IPS-15b (cell line): ENCODE results near the gene NCS1.

Source experiments
- H3K27me3 ChIP-seq: one replicate; pipeline ENCODE4 v1.6.1; 2013; ENCODE audit warnings: low read length; ENCODE audit not compliant: control insufficient read depth, insufficient read depth
- H3K36me3 ChIP-seq: one replicate; pipeline ENCODE4 v1.6.1; 2013; ENCODE audit warnings: low read length; ENCODE audit not compliant: control insufficient read depth, insufficient read depth
- H3K4me1 ChIP-seq: one replicate; pipeline ENCODE4 v1.6.1; 2013; ENCODE audit warnings: mild to moderate bottlenecking, low read length; ENCODE audit not compliant: control insufficient read depth, insufficient read depth
- H3K4me3 ChIP-seq: one replicate; pipeline ENCODE4 v1.5.1; 2013; ENCODE audit warnings: low read depth, low read length
- H3K9ac ChIP-seq: one replicate; pipeline ENCODE4 v1.6.1; 2013; ENCODE audit warnings: low read depth, mild to moderate bottlenecking, low read length
- H3K9me3 ChIP-seq: one replicate; pipeline ENCODE4 v1.6.1; 2013; ENCODE audit warnings: mild to moderate bottlenecking, low read length; ENCODE audit not compliant: control insufficient read depth, insufficient read depth

The NCS1 gene

GRCh38 chr9:130191068-130191748 is 19.0 kb downstream of the NCS1 start:
- H3K9me3 ChIP-seq = no peaks in the 10 kb centered on the region
- H3K36me3 ChIP-seq = peaks cover 3% of the 10 kb centered on the region
- no peak overlapping the region for H3K4me3 ChIP-seq
- no peak overlapping the region for H3K9ac ChIP-seq
- no peaks in the 10 kb centered on the region for H3K27me3 ChIP-seq
- peaks cover 6% of the 10 kb centered on the region for H3K4me1 ChIP-seq

- no peaks in the 10 kb centered on the region for H3K9me3 ChIP-seq
- no peaks in the 10 kb centered on the region for H3K27me3 ChIP-seq
- peaks cover 2% of the 10 kb centered on the region for H3K4me1 ChIP-seq
- H3K4me3 ChIP-seq = no peak overlapping the region
- peaks cover 2% of the 10 kb centered on the region for H3K36me3 ChIP-seq
- no peak overlapping the region for H3K9ac ChIP-seq
Measured at GRCh38 chr9:130191749-130192120, 19.5 kb downstream of the NCS1 start.

- peak overlapping the region; percentile 24 for H3K9ac ChIP-seq
- H3K4me3 ChIP-seq = no peak overlapping the region
- no peaks in the 10 kb centered on the region for H3K27me3 ChIP-seq
- H3K36me3 ChIP-seq = peaks cover 6% of the 10 kb centered on the region
- no peaks in the 10 kb centered on the region for H3K9me3 ChIP-seq
- peaks cover 2% of the 10 kb centered on the region for H3K4me1 ChIP-seq
Measured at GRCh38 chr9:130192382-130192999, 20.3 kb downstream of the NCS1 start.

GRCh38 chr9:130193103-130193502 is 20.9 kb downstream of the NCS1 start:
- Histone ChIP-seq H3K9me3 (no peaks in the 10 kb centered on the region), H3K27me3 (no peaks in the 10 kb centered on the region), H3K4me1 (peaks cover 2% of the 10 kb centered on the region), H3K4me3 (no peak overlapping the region), H3K9ac (no peak overlapping the region), H3K36me3 (peaks cover 6% of the 10 kb centered on the region)

- no peak overlapping the region for H3K9ac ChIP-seq
- H3K36me3 ChIP-seq = peaks cover 6% of the 10 kb centered on the region
- peaks cover 2% of the 10 kb centered on the region for H3K4me1 ChIP-seq
- H3K4me3 ChIP-seq = no peak overlapping the region
- H3K9me3 ChIP-seq = no peaks in the 10 kb centered on the region
- H3K27me3 ChIP-seq = no peaks in the 10 kb centered on the region
Measured at GRCh38 chr9:130193531-130194377, 21.6 kb downstream of the NCS1 start.

GRCh38 chr9:130194378-130194932 is 22.3 kb downstream of the NCS1 start:
- Histone ChIP-seq H3K36me3 (peaks cover 6% of the 10 kb centered on the region), H3K4me3 (no peak overlapping the region), H3K9ac (no peak overlapping the region), H3K27me3 (no peaks in the 10 kb centered on the region), H3K4me1 (peaks cover 2% of the 10 kb centered on the region), H3K9me3 (no peaks in the 10 kb centered on the region)

GRCh38 chr9:130195638-130196037 is 23.4 kb downstream of the NCS1 start:
- no peak overlapping the region for H3K4me3 ChIP-seq
- no peaks in the 10 kb centered on the region for H3K9me3 ChIP-seq
- peaks cover 2% of the 10 kb centered on the region for H3K4me1 ChIP-seq
- no peaks in the 10 kb centered on the region for H3K27me3 ChIP-seq
- peaks cover 6% of the 10 kb centered on the region for H3K36me3 ChIP-seq
- no peak overlapping the region for H3K9ac ChIP-seq

GRCh38 chr9:130196643-130197042 is 24.4 kb downstream of the NCS1 start:
- no peak overlapping the region for H3K4me3 ChIP-seq
- H3K9me3 ChIP-seq = no peaks in the 10 kb centered on the region
- H3K9ac ChIP-seq = no peak overlapping the region
- peaks cover 6% of the 10 kb centered on the region for H3K36me3 ChIP-seq
- H3K4me1 ChIP-seq = peaks cover 2% of the 10 kb centered on the region
- H3K27me3 ChIP-seq = no peaks in the 10 kb centered on the region

GRCh38 chr9:130197386-130197785 is 25.2 kb downstream of the NCS1 start:
- peaks cover 4% of the 10 kb centered on the region for H3K36me3 ChIP-seq
- H3K9ac ChIP-seq = no peak overlapping the region
- no peaks in the 10 kb centered on the region for H3K9me3 ChIP-seq
- peaks cover 2% of the 10 kb centered on the region for H3K4me1 ChIP-seq
- no peaks in the 10 kb centered on the region for H3K27me3 ChIP-seq
- no peak overlapping the region for H3K4me3 ChIP-seq

- Histone ChIP-seq H3K36me3 (peaks cover 4% of the 10 kb centered on the region), H3K27me3 (no peaks in the 10 kb centered on the region), H3K4me1 (no peaks in the 10 kb centered on the region), H3K9ac (no peak overlapping the region), H3K4me3 (no peak overlapping the region), H3K9me3 (no peaks in the 10 kb centered on the region)
Measured at GRCh38 chr9:130197888-130198287, 25.7 kb downstream of the NCS1 start.

GRCh38 chr9:130198501-130199179 is 26.4 kb downstream of the NCS1 start:
- Histone ChIP-seq H3K4me3 (no peak overlapping the region), H3K4me1 (no peaks in the 10 kb centered on the region), H3K9me3 (no peaks in the 10 kb centered on the region), H3K9ac (peak overlapping the region; percentile 37), H3K27me3 (no peaks in the 10 kb centered on the region), H3K36me3 (peaks cover 4% of the 10 kb centered on the region)
